Measurements from ENCODE around the gene AP1B1. TPM values are rescaled to one million over a fixed set of nuclear protein-coding genes. Genes with fewer than 3 reads are reported as not detected.

The AP1B1 gene
- total and polyA plus RNA-seq, 2 donors from 2014 or later, result 50.5 to 82.9 TPM

DNA sequence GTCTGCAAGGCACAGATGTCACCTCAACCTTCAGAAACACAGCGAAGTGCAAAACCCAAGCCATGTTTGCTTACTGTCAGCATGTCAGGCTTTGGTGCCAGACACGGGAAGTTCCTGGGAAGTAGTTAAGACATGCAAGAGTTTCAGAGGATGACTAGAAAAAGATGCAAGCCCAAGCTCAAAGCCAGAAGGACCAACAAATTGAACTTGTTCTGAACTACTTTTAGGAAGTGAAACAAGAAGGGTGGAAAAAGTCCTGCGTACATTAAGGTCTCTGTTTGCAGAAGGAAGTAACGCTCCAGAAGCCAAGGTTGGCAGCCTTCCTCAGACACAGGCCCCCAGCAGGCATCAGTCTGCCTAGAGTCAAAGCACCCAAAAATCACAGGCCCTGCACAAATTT, 2.6 kb downstream of the AP1B1 start:
- H3K9ac ChIP-seq (ENCODE audit: low read length in 3 of 3), result no peak overlapping the region
- intact Hi-C loops (cut with DNase I), result no loop called here
- no peak for DNase-seq
- peaks cover 0 to 33% (median 28%) of the 10 kb centered on the region in 3 donors for H3K4me1 ChIP-seq (ENCODE audit: control insufficient read depth in 2 of 3, insufficient read depth in 2 of 3, low read depth in 1 of 3, low read length in 3 of 3)
- peaks cover 0 to 2% (median 0%) of the 10 kb centered on the region in 3 donors for H3K36me3 ChIP-seq (ENCODE audit: control insufficient read depth in 2 of 3, insufficient read depth in 3 of 3, low read length in 3 of 3)
- FAIRE-seq, result no peak
- peak overlapping the region in 1 of 2 donors; percentile 26 for H3K27ac ChIP-seq (ENCODE audit: low read depth in 2 of 2, low read length in 2 of 2)
- TF ChIP-seq, protein P1, sequence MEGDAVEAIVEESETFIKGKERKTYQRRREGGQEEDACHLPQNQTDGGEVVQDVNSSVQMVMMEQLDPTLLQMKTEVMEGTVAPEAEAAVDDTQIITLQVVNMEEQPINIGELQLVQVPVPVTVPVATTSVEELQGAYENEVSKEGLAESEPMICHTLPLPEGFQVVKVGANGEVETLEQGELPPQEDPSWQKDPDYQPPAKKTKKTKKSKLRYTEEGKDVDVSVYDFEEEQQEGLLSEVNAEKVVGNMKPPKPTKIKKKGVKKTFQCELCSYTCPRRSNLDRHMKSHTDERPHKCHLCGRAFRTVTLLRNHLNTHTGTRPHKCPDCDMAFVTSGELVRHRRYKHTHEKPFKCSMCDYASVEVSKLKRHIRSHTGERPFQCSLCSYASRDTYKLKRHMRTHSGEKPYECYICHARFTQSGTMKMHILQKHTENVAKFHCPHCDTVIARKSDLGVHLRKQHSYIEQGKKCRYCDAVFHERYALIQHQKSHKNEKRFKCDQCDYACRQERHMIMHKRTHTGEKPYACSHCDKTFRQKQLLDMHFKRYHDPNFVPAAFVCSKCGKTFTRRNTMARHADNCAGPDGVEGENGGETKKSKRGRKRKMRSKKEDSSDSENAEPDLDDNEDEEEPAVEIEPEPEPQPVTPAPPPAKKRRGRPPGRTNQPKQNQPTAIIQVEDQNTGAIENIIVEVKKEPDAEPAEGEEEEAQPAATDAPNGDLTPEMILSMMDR (IDR thresholded peaks at IDR 0.05; ENCODE audit: borderline replicate concordance, extremely low read depth, insufficient read depth), result no peak
- H3K9me3 ChIP-seq (ENCODE audit: control insufficient read depth in 2 of 3, insufficient read depth in 1 of 3, low read length in 3 of 3), result no peaks in the 10 kb centered on the region
- H3K4me3 ChIP-seq (ENCODE audit: low read length in 3 of 3), result no peak overlapping the region
- H3K27me3 ChIP-seq (ENCODE audit: control insufficient read depth, insufficient read depth, low read length), result no peaks in the 10 kb centered on the region

GRCh38 chr22:29385151-29385704, 3.1 kb downstream of the AP1B1 start:
- intact Hi-C loops (cut with DNase I), result no loop called here
- Histone ChIP-seq H3K4me1 (ENCODE audit: control insufficient read depth in 2 of 3, insufficient read depth in 2 of 3, low read depth in 1 of 3, low read length in 3 of 3) (peaks cover 0 to 36% (median 28%) of the 10 kb centered on the region in 3 donors), H3K9ac (ENCODE audit: low read length in 3 of 3) (no peak overlapping the region)

GRCh38 chr22:29383740-29384139, 4.6 kb downstream of the AP1B1 start:
- DNase-seq (no peak), FAIRE-seq (no peak)
- H3K9me3 ChIP-seq (ENCODE audit: control insufficient read depth in 2 of 3, insufficient read depth in 1 of 3, low read length in 3 of 3), result no peaks in the 10 kb centered on the region
- no peak overlapping the region for H3K27ac ChIP-seq (ENCODE audit: low read depth in 2 of 2, low read length in 2 of 2)
- TF ChIP-seq, protein P1 (IDR thresholded peaks at IDR 0.05; ENCODE audit: borderline replicate concordance, extremely low read depth, insufficient read depth), result no peak
- no peak overlapping the region for H3K9ac ChIP-seq (ENCODE audit: low read length in 3 of 3)
- H3K27me3 ChIP-seq (ENCODE audit: control insufficient read depth, insufficient read depth, low read length), result no peaks in the 10 kb centered on the region
- peaks cover 0 to 34% (median 28%) of the 10 kb centered on the region in 3 donors for H3K4me1 ChIP-seq (ENCODE audit: control insufficient read depth in 2 of 3, insufficient read depth in 2 of 3, low read depth in 1 of 3, low read length in 3 of 3)
- intact Hi-C loops (cut with DNase I), result no loop called here
- peaks cover 0 to 2% (median 0%) of the 10 kb centered on the region in 3 donors for H3K36me3 ChIP-seq (ENCODE audit: control insufficient read depth in 2 of 3, insufficient read depth in 3 of 3, low read length in 3 of 3)
- no peak overlapping the region for H3K4me3 ChIP-seq (ENCODE audit: low read length in 3 of 3)

More at GRCh38 chr22:29385151-29385704, 3.1 kb downstream of the AP1B1 start:
- DNase-seq (no peak), FAIRE-seq (no peak)
- Histone ChIP-seq H3K4me3 (ENCODE audit: low read length in 3 of 3) (no peak overlapping the region), H3K27me3 (ENCODE audit: control insufficient read depth, insufficient read depth, low read length) (no peaks in the 10 kb centered on the region), H3K36me3 (ENCODE audit: control insufficient read depth in 2 of 3, insufficient read depth in 3 of 3, low read length in 3 of 3) (peaks cover 0 to 2% (median 0%) of the 10 kb centered on the region in 3 donors), H3K9me3 (ENCODE audit: control insufficient read depth in 2 of 3, insufficient read depth in 1 of 3, low read length in 3 of 3) (no peaks in the 10 kb centered on the region), H3K27ac (ENCODE audit: low read depth in 2 of 2, low read length in 2 of 2) (no peak overlapping the region)
- TF ChIP-seq, protein P1 (IDR thresholded peaks at IDR 0.05; ENCODE audit: borderline replicate concordance, extremely low read depth, insufficient read depth), result no peak
